Measurements from ENCODE around the gene EMC9.

DNA sequence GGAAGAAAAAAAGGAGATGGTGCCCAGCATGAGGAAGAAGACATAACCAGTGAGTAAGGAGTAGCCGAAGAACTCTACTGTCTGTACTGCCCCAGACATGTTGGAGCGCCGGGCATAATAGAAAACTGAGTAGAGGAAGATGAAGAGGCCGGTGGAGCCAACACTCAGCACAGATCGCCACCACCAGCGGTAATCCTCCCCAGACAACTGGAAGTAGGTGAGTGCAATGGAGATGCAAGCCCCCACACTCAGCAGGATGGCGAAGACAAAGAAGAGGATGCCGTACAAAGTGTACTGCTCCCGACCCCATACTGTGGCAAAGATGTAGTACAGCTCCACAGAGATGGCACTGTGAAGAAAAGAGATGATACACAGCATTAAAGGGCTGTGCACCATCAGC is 48.1 kb upstream of the EMC9 start:
- TF ChIP-seq, protein P1, sequence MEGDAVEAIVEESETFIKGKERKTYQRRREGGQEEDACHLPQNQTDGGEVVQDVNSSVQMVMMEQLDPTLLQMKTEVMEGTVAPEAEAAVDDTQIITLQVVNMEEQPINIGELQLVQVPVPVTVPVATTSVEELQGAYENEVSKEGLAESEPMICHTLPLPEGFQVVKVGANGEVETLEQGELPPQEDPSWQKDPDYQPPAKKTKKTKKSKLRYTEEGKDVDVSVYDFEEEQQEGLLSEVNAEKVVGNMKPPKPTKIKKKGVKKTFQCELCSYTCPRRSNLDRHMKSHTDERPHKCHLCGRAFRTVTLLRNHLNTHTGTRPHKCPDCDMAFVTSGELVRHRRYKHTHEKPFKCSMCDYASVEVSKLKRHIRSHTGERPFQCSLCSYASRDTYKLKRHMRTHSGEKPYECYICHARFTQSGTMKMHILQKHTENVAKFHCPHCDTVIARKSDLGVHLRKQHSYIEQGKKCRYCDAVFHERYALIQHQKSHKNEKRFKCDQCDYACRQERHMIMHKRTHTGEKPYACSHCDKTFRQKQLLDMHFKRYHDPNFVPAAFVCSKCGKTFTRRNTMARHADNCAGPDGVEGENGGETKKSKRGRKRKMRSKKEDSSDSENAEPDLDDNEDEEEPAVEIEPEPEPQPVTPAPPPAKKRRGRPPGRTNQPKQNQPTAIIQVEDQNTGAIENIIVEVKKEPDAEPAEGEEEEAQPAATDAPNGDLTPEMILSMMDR (IDR thresholded peaks at IDR 0.05) = no peak
- no peak for TF ChIP-seq EZH2 (IDR thresholded peaks at IDR 0.05)
